GM12878 (cell line): ENCODE data around the gene ARHGAP26. TPM values are rescaled to one million over a fixed set of nuclear protein-coding genes. Genes with fewer than 3 reads are reported as not detected.

ENCODE experiments used
- ATAC-seq: fragments of 200-7000 bp; cut with Tn5 transposase; 3 replicates; pipeline ENCODE4 v1.9.1; 2020; ENCODE audit warnings: mild to moderate bottlenecking, moderate library complexity
- BruUV-seq: library from RNA; stranded (reverse); fragments of 400-500 nt; replicated peaks from 2 replicates; lab custom pipeline; 2021; lab: Mats Ljungman, UMichigan
- CTCF ChIA-PET: fragments of 300-600 bp; sonication (Branson Sonifier 250); formaldehyde crosslinking; extraction: SDS; loops from one replicate; lab custom pipeline; 2021; ENCODE audit warnings: inconsistent platforms; lab: Yijun Ruan, JAX
- POLR2A ChIA-PET: fragments of 350-600 bp; formaldehyde crosslinking; extraction: SDS; loops from one replicate; lab custom pipeline; 2021; ENCODE audit warnings: inconsistent platforms; lab: Charles Lee
- RAD21 ChIA-PET: fragments of 300-600 bp; sonication (Branson Sonifier 250); formaldehyde crosslinking; loops from one replicate; lab custom pipeline; 2023; ENCODE audit warnings: antibody characterized with exemption; ENCODE audit not compliant: unreplicated experiment; lab: Charles Lee
- SMC1A ChIA-PET: fragments of 300-600 bp; sonication (Branson Sonifier 250); formaldehyde crosslinking; loops from one replicate; lab custom pipeline; 2023; ENCODE audit not compliant: unreplicated experiment, uncharacterized antibody; lab: Charles Lee
- DNase-seq: peaks from one replicate; pipeline ENCODE4 v3.0.0-alpha.2; 2011; ENCODE audit warnings: low read depth, low spot score
- FAIRE-seq: peaks from 3 replicates; lab custom pipeline; 2011; peaks lifted over from hg19 to GRCh38; lab: Jason Lieb, UNC
- H2AFZ ChIP-seq: 2 replicates; pipeline ENCODE4 v1.6.0; 2011; ENCODE audit warnings: low read depth, low read length, control low read depth; ENCODE audit not compliant: control insufficient read depth
- H3K27ac ChIP-seq: 2 replicates; pipeline ENCODE4 v1.5.1; 2011; ENCODE audit warnings: control low read depth; ENCODE audit not compliant: control insufficient read depth, insufficient read depth
- H3K27me3 ChIP-seq, 2 experiments: replicated peaks in 1 of 2; 2 replicates each; pipeline versions ENCODE4 v1.6.0 to v1.6.1; 2011; ENCODE audit warnings: low read length in 1 of 2; ENCODE audit not compliant: control insufficient read depth in 2 of 2, insufficient read depth in 2 of 2
- H3K36me3 ChIP-seq, 2 experiments: 2 replicates each; pipeline ENCODE4 v1.5.1; 2011; ENCODE audit warnings: low read length in 1 of 2; ENCODE audit not compliant: control insufficient read depth in 2 of 2, insufficient read depth in 2 of 2
- H3K4me1 ChIP-seq: 2 replicates; pipeline ENCODE4 v1.6.1; 2011; ENCODE audit warnings: mild to moderate bottlenecking, low read length, moderate library complexity, mixed read lengths; ENCODE audit not compliant: control insufficient read depth, insufficient read depth
- H3K4me2 ChIP-seq: 2 replicates; pipeline ENCODE4 v1.6.0; 2011; ENCODE audit warnings: control low read depth; ENCODE audit not compliant: control insufficient read depth, insufficient read depth
- H3K4me3 ChIP-seq: fragments of 200-600 bp; sonication (generic); 2 replicates; pipeline ENCODE4 v1.5.1; 2016
- H3K79me2 ChIP-seq: 2 replicates; pipeline ENCODE4 v1.6.0; 2011; ENCODE audit warnings: low read length; ENCODE audit not compliant: control insufficient read depth, insufficient read depth
- H3K9ac ChIP-seq: 2 replicates; pipeline ENCODE4 v1.8.0; 2011; ENCODE audit warnings: low read length, control low read depth, mixed read lengths; ENCODE audit not compliant: control insufficient read depth, insufficient read depth
- H3K9me3 ChIP-seq: replicated peaks from 3 replicates; pipeline ENCODE4 v1.5.1; 2011; ENCODE audit warnings: mild to moderate bottlenecking, low read length; ENCODE audit not compliant: control insufficient read depth, insufficient read depth
- H4K20me1 ChIP-seq: 2 replicates; pipeline ENCODE4 v1.6.0; 2011; ENCODE audit not compliant: control insufficient read depth, insufficient read depth
- HDGF ChIP-seq: fragments of 450-650 bp; IDR thresholded peaks from 2 replicates; pipeline ENCODE4 v1.6.1; 2016; ENCODE audit warnings: antibody characterized with exemption
- IKZF1 ChIP-seq: fragments of 450-650 bp; conservative IDR thresholded peaks from 2 replicates; pipeline ENCODE4 v1.6.1; 2017; ENCODE audit warnings: antibody characterized with exemption, mild to moderate bottlenecking
- JUND ChIP-seq: IDR thresholded peaks from 2 replicates; pipeline ENCODE4 v1.6.1; 2012; ENCODE audit warnings: low read depth, mild to moderate bottlenecking, low read length, improper control_type of control experiment, moderate library complexity
- MXI1 ChIP-seq: fragments of 150-350 bp; IDR thresholded peaks from 2 replicates; pipeline ENCODE4 v1.6.1; 2011; ENCODE audit warnings: low read depth, mild to moderate bottlenecking, inconsistent platforms, low read length, improper control_type of control experiment
- NBN ChIP-seq: fragments of 450-650 bp; IDR thresholded peaks from 2 replicates; pipeline ENCODE4 v1.6.1; 2016
- NFIC ChIP-seq: IDR thresholded peaks from 2 replicates; pipeline ENCODE4 v1.6.1; 2012; ENCODE audit warnings: low read depth, mild to moderate bottlenecking, inconsistent platforms, low read length, moderate library complexity
- SP1 ChIP-seq: IDR thresholded peaks from one replicate; pipeline ENCODE4 v1.6.1; 2011; ENCODE audit warnings: low read depth, low read length
- SREBF1 ChIP-seq: IDR thresholded peaks from 2 replicates; pipeline ENCODE4 v1.6.1; 2012; ENCODE audit warnings: mild to moderate bottlenecking, low read length
- SREBF2 ChIP-seq: IDR thresholded peaks from 2 replicates; pipeline ENCODE4 v1.6.1; 2012; ENCODE audit warnings: mild to moderate bottlenecking, low read length
- ZNF24 ChIP-seq: fragments of 450-650 bp; IDR thresholded peaks from 2 replicates; pipeline ENCODE4 v1.6.1; 2017; ENCODE audit warnings: antibody characterized with exemption, mild to moderate bottlenecking
- WGBS: methylation state at CpG from one replicate; pipeline ENCODE4 v1.1.6; 2016; ENCODE audit warnings: low lambda C conversion rate; ENCODE audit not compliant: insufficient replicate concordance, insufficient coverage; ENCODE audit errors: missing lambda C conversion rate; 5-methylcytosine and 5-hydroxymethylcytosine counted together
- in situ Hi-C: fragments of 300-500 bp; cut with MboI; formaldehyde crosslinking; loops from 9 replicates; pipeline ENCODE4 v1.14.3; 2018; ENCODE audit warnings: mixed read lengths
- intact Hi-C: fragments of 100-400 bp; cut with micrococcal nuclease; formaldehyde crosslinking; loops from one replicate; pipeline ENCODE4 v1.14.2; 2022; ENCODE audit not compliant: unreplicated experiment
- polyA plus RNA-seq, 11 experiments: library from polyadenylated mRNA; depleted of rRNA in 4 of 11; unstranded in 6 of 11; stranded (reverse) in 5 of 11; fragments of >200 nt; fragmentation: Nextera tagmentation in 4 of 11; fragmentation: Illumina TruSeq in 1 of 11; extraction: Ambion mirVana in 4 of 11; extraction: Trizol in 1 of 11; gene quantifications; 1 replicate in 1 of 11; 2 replicates in 10 of 11; pipeline versions ENCODE4 v1.2.1 to v1.2.3, GENCODE V29; 2011 to 2016; ENCODE audit warnings: inconsistent platforms in 2 of 11, missing spikeins in 2 of 11, low read depth in 1 of 11
- total RNA-seq, 4 experiments: library from RNA; depleted of rRNA in 3 of 4; stranded (reverse); fragments of >200 nt in 3 of 4; fragmentation: Illumina TruSeq in 1 of 4; extraction: Trizol in 1 of 4; gene quantifications; 2 replicates each; pipeline versions ENCODE4 v1.2.1 to v1.2.3, GENCODE V29; 2013 to 2021
- TF ChIP-seq, protein P1 (sequence below): IDR thresholded peaks from 2 replicates; pipeline ENCODE4 v1.6.1; 2012; ENCODE audit warnings: low read depth, low read length, improper control_type of control experiment
- TF ChIP-seq, protein P2 (sequence below): IDR thresholded peaks from 2 replicates; pipeline ENCODE4 v1.6.1; 2011; ENCODE audit warnings: mild to moderate bottlenecking, low read depth, low read length, moderate library complexity; ENCODE audit not compliant: insufficient replicate concordance

The ARHGAP26 gene
- total and polyA plus RNA-seq, 10 of the 15 experiments (the other 5 are each of a cell fraction or from before 2014, with no cell fraction given), result 9.4 to 41.5 (median 19.3) TPM

DNA sequence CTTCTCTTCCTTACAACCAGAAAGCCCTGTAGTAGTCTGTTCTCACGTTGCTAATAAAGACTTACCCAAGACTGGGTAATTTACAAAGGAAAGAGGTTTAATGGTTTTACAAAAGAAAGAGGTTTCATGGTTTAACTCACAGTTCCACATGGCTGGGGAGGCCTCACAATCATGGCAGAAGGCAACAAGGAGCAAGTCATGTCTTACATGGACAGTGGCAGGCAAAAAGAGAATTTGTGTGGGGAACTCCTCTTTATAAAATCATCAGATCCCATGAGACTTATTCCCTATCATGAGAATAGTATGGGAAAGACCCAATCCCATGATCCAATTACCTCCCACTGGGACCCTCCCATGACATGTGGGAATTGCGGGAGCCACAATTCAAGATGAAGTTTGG is 468.4 kb downstream of the ARHGAP26 start:
- Histone ChIP-seq H3K9me3 (peaks cover 5% of the 10 kb centered on the region; the same call in 2 of the 3 replicates), H3K4me1 (no peaks in the 10 kb centered on the region), H3K4me2 (no peak overlapping the region), H3K79me2 (no peaks in the 10 kb centered on the region), H2AFZ (no peak overlapping the region), H3K4me3 (no peak overlapping the region), H3K27me3 (no peaks in the 10 kb centered on the region), H3K27ac (no peak overlapping the region), H3K36me3 (no peaks in the 10 kb centered on the region), H3K9ac (no peak overlapping the region), H4K20me1 (no peaks in the 10 kb centered on the region)
- no TSS peak for BruUV-seq
- WGBS, result 50% methylated on average over 2 of the region's 2 CpGs
- intact Hi-C loops (loop anchor here (10.0 kb wide), 1 partner anchor 726 kb away; no protein-coding TSS in a partner anchor), in situ Hi-C loops (no loop called here)
- TF ChIP-seq SREBF2 (no peak), MXI1 (no peak), HDGF (no peak), SP1 (no peak), ZNF24 (no peak), JUND (no peak), NBN (no peak), SREBF1 (no peak), IKZF1 (no peak), NFIC (no peak)
- TF ChIP-seq, protein P1, sequence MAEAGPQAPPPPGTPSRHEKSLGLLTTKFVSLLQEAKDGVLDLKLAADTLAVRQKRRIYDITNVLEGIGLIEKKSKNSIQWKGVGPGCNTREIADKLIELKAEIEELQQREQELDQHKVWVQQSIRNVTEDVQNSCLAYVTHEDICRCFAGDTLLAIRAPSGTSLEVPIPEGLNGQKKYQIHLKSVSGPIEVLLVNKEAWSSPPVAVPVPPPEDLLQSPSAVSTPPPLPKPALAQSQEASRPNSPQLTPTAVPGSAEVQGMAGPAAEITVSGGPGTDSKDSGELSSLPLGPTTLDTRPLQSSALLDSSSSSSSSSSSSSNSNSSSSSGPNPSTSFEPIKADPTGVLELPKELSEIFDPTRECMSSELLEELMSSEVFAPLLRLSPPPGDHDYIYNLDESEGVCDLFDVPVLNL, result no peak
- TF ChIP-seq, protein P2, sequence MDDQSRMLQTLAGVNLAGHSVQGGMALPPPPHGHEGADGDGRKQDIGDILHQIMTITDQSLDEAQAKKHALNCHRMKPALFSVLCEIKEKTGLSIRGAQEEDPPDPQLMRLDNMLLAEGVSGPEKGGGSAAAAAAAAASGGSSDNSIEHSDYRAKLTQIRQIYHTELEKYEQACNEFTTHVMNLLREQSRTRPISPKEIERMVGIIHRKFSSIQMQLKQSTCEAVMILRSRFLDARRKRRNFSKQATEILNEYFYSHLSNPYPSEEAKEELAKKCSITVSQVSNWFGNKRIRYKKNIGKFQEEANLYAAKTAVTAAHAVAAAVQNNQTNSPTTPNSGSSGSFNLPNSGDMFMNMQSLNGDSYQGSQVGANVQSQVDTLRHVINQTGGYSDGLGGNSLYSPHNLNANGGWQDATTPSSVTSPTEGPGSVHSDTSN, result no peak
- FAIRE-seq (no peak), ATAC-seq (no peak), DNase-seq (no peak)
- POLR2A ChIA-PET, result interaction anchor here (1.2 kb wide), 1 partner anchor 9 kb away, joined by 4 read pairs; no protein-coding TSS in a partner anchor
- SMC1A ChIA-PET, result interaction anchor here (0.6 to 2.5 kb wide), 4 partner anchors 10 to 162 kb away, joined by 3 to 26 read pairs (median 3); no protein-coding TSS in a partner anchor
- CTCF ChIA-PET, result interaction anchor here (0.8 to 2.5 kb wide), 2 partner anchors 11 to 12 kb away, joined by 3 to 14 read pairs; no protein-coding TSS in a partner anchor
- RAD21 ChIA-PET, result no interaction called here
